GM19468 (cell line): Measurements from ENCODE around the gene ALG1L2.
"Not testable (repeated sequence)": the region's sequence is repeated elsewhere in the genome, so short reads cannot be mapped to it uniquely, and the experiment has no call there.

Experiments used
- ATAC-seq: cut with Tn5 transposase; IDR thresholded peaks from one replicate; pipeline ENCODE4 v1.9.1; 2021; ENCODE audit warnings: mild to moderate bottlenecking, moderate library complexity, moderate number of reproducible peaks; ENCODE audit not compliant: unreplicated experiment; ENCODE audit errors: extremely low read depth

ALG1L2 gene

GRCh38 chr3:130081351-130081881 lies at the start of gene ALG1L2:
Gene ALG1L2, plus strand, starts transcription at chr3:130081831. Its CDS starts 186 bp downstream, at chr3:130082017.
- no peak for ATAC-seq

GRCh38 chr3:130037126-130037815 lies 44.4 kb upstream of the ALG1L2 start:
- not testable (repeated sequence) for ATAC-seq

- not testable (repeated sequence) for ATAC-seq
These were observed 38.9 kb upstream of the ALG1L2 start for GRCh38 chr3:130042736-130043135.

GRCh38 chr3:130043658-130044057 lies 38.0 kb upstream of the ALG1L2 start:
- ATAC-seq = not testable (repeated sequence)

- no peak for ATAC-seq
These were observed 37.3 kb upstream of the ALG1L2 start for GRCh38 chr3:130044370-130044769.

GRCh38 chr3:130048726-130049125 lies 32.9 kb upstream of the ALG1L2 start:
- ATAC-seq = no peak

GRCh38 chr3:130052366-130052765 lies 29.3 kb upstream of the ALG1L2 start:
- ATAC-seq = not testable (repeated sequence)

- not testable (repeated sequence) for ATAC-seq
These were observed 28.7 kb upstream of the ALG1L2 start for GRCh38 chr3:130052965-130053364.

- not testable (repeated sequence) for ATAC-seq
These were observed 23.9 kb upstream of the ALG1L2 start for GRCh38 chr3:130057536-130058266.

GRCh38 chr3:130058267-130058657 lies 23.4 kb upstream of the ALG1L2 start:
- ATAC-seq = not testable (repeated sequence)

GRCh38 chr3:130058716-130059115 lies 22.9 kb upstream of the ALG1L2 start:
- not testable (repeated sequence) for ATAC-seq

GRCh38 chr3:130059162-130059561 lies 22.5 kb upstream of the ALG1L2 start:
- not testable (repeated sequence) for ATAC-seq

GRCh38 chr3:130073582-130073981 lies 8.0 kb upstream of the ALG1L2 start:
- no peak for ATAC-seq

- ATAC-seq = no peak
These were observed 4.0 kb upstream of the ALG1L2 start for GRCh38 chr3:130077636-130078035.

- not testable (repeated sequence) for ATAC-seq
These were observed 1.9 kb downstream of the ALG1L2 start for GRCh38 chr3:130083363-130084090.

GRCh38 chr3:130084436-130084980 lies 2.9 kb downstream of the ALG1L2 start:
- no peak for ATAC-seq

- ATAC-seq = no peak
These were observed 4.2 kb downstream of the ALG1L2 start for GRCh38 chr3:130085881-130086280.

- ATAC-seq = not testable (repeated sequence)
These were observed 5.0 kb downstream of the ALG1L2 start for GRCh38 chr3:130086628-130087027.

GRCh38 chr3:130088061-130088460 lies 6.4 kb downstream of the ALG1L2 start:
- ATAC-seq = no peak

- ATAC-seq = not testable (repeated sequence)
These were observed 9.1 kb downstream of the ALG1L2 start for GRCh38 chr3:130090681-130091080.
